ENCODE data around the gene ACSM3.
"Not testable (repeated sequence)": the region's sequence is repeated elsewhere in the genome, so short reads cannot be mapped to it uniquely, and the experiment has no call there.

Gene ACSM3

GRCh38 chr16:20762404-20763123 lies 1.2 kb upstream of the ACSM3 start:
- Histone ChIP-seq H3K23ac (ENCODE audit: low read depth, low read length, poor library complexity) (no peak overlapping the region), H3K36me3 (replicated peaks in 1 of 2; ENCODE audit: control insufficient read depth in 2 of 2, insufficient read depth in 2 of 2, low read length in 2 of 2) (no peaks in the 10 kb centered on the region), H3K9ac (ENCODE audit: low read depth, low read length, poor library complexity) (no peak overlapping the region), H3K27ac (replicated peaks; ENCODE audit: low read length) (no peak overlapping the region), H3K4me3 (ENCODE audit: low read length in 2 of 2) (no peak overlapping the region), H4K8ac (ENCODE audit: low read depth, low read length) (no peak overlapping the region), H4K91ac (ENCODE audit: low read depth, low read length, poor library complexity) (no peak overlapping the region), H2BK12ac (ENCODE audit: low read length) (no peak overlapping the region), H2AFZ (ENCODE audit: low read length) (no peak overlapping the region), H2BK120ac (ENCODE audit: low read depth, low read length) (no peak overlapping the region), H3K4ac (ENCODE audit: low read length) (no peak overlapping the region), H3K18ac (ENCODE audit: low read length) (no peak overlapping the region), H3K4me1 (ENCODE audit: control insufficient read depth in 2 of 2, insufficient read depth in 1 of 2, low read depth in 1 of 2, low read length in 2 of 2) (peaks cover 0 to 1% of the 10 kb centered on the region in 2 donors), H2BK5ac (ENCODE audit: low read length) (no peak overlapping the region), H3K27me3 (ENCODE audit: control insufficient read depth in 3 of 3, insufficient read depth in 3 of 3, low read depth in 1 of 3, low read length in 3 of 3) (no peaks in the 10 kb centered on the region), H3K79me1 (ENCODE audit: low read depth, low read length) (peaks cover 2% of the 10 kb centered on the region), H3K14ac (ENCODE audit: low read length) (no peak overlapping the region), H2BK15ac (ENCODE audit: low read length) (no peak overlapping the region), H3K4me2 (ENCODE audit: insufficient read depth, low read length, poor library complexity, severe bottlenecking) (no peak overlapping the region), H3K9me3 (replicated peaks in 1 of 2; ENCODE audit: control insufficient read depth in 2 of 2, insufficient read depth in 1 of 2, low read depth in 1 of 2, low read length in 2 of 2) (peaks cover 1 to 13% of the 10 kb centered on the region in 2 donors), H2AK5ac (ENCODE audit: low read depth, low read length) (no peak overlapping the region)
- WGBS, 2 donors (ENCODE audit: extremely low coverage in 2 of 2, insufficient read length in 2 of 2, insufficient replicate concordance in 1 of 2), result no CpG with 5 or more reads among the region's 3 CpGs
- no peak for DNase-seq (ENCODE audit: low spot score)

GRCh38 chr16:20764448-20764847 lies 634 bp downstream of the ACSM3 start:
- not testable (repeated sequence) for H3K4me1 ChIP-seq (ENCODE audit: control insufficient read depth in 2 of 2, insufficient read depth in 1 of 2, low read depth in 1 of 2, low read length in 2 of 2); H3K23ac ChIP-seq (ENCODE audit: low read depth, low read length, poor library complexity); H4K91ac ChIP-seq (ENCODE audit: low read depth, low read length, poor library complexity); H3K36me3 ChIP-seq (replicated peaks in 1 of 2; ENCODE audit: control insufficient read depth in 2 of 2, insufficient read depth in 2 of 2, low read length in 2 of 2); H3K79me1 ChIP-seq (ENCODE audit: low read depth, low read length); H2AK5ac ChIP-seq (ENCODE audit: low read depth, low read length); DNase-seq (ENCODE audit: low spot score); H4K8ac ChIP-seq (ENCODE audit: low read depth, low read length); H3K4me3 ChIP-seq (ENCODE audit: low read length in 2 of 2); H2BK15ac ChIP-seq (ENCODE audit: low read length); H3K9ac ChIP-seq (ENCODE audit: low read depth, low read length, poor library complexity); H3K14ac ChIP-seq (ENCODE audit: low read length); H2BK12ac ChIP-seq (ENCODE audit: low read length); H3K4me2 ChIP-seq (ENCODE audit: insufficient read depth, low read length, poor library complexity, severe bottlenecking); H2BK5ac ChIP-seq (ENCODE audit: low read length); H3K27ac ChIP-seq (replicated peaks; ENCODE audit: low read length); H3K4ac ChIP-seq (ENCODE audit: low read length); H3K18ac ChIP-seq (ENCODE audit: low read length); H3K27me3 ChIP-seq (ENCODE audit: control insufficient read depth in 3 of 3, insufficient read depth in 3 of 3, low read depth in 1 of 3, low read length in 3 of 3); H2BK120ac ChIP-seq (ENCODE audit: low read depth, low read length); H2AFZ ChIP-seq (ENCODE audit: low read length)
- no CpG with 5 or more reads among the region's 1 CpG for WGBS, 2 donors (ENCODE audit: extremely low coverage in 2 of 2, insufficient read length in 2 of 2, insufficient replicate concordance in 1 of 2)
- H3K9me3 ChIP-seq (replicated peaks in 1 of 2; ENCODE audit: control insufficient read depth in 2 of 2, insufficient read depth in 1 of 2, low read depth in 1 of 2, low read length in 2 of 2), result peaks cover 1 to 13% of the 10 kb centered on the region in 2 donors

GRCh38 chr16:20765732-20766131 lies 1.9 kb downstream of the ACSM3 start:
- Histone ChIP-seq H3K27me3 (ENCODE audit: control insufficient read depth in 3 of 3, insufficient read depth in 3 of 3, low read depth in 1 of 3, low read length in 3 of 3) (no peaks in the 10 kb centered on the region), H2AK5ac (ENCODE audit: low read depth, low read length) (no peak overlapping the region), H3K4me3 (ENCODE audit: low read length in 2 of 2) (no peak overlapping the region), H3K36me3 (replicated peaks in 1 of 2; ENCODE audit: control insufficient read depth in 2 of 2, insufficient read depth in 2 of 2, low read length in 2 of 2) (no peaks in the 10 kb centered on the region), H2BK12ac (ENCODE audit: low read length) (no peak overlapping the region), H3K4ac (ENCODE audit: low read length) (no peak overlapping the region), H3K9me3 (replicated peaks in 1 of 2; ENCODE audit: control insufficient read depth in 2 of 2, insufficient read depth in 1 of 2, low read depth in 1 of 2, low read length in 2 of 2) (peaks cover 1 to 13% of the 10 kb centered on the region in 2 donors), H3K9ac (ENCODE audit: low read depth, low read length, poor library complexity) (no peak overlapping the region), H2BK15ac (ENCODE audit: low read length) (no peak overlapping the region), H4K8ac (ENCODE audit: low read depth, low read length) (no peak overlapping the region), H3K27ac (replicated peaks; ENCODE audit: low read length) (no peak overlapping the region), H3K4me2 (ENCODE audit: insufficient read depth, low read length, poor library complexity, severe bottlenecking) (no peak overlapping the region), H2BK5ac (ENCODE audit: low read length) (no peak overlapping the region), H2AFZ (ENCODE audit: low read length) (no peak overlapping the region), H2BK120ac (ENCODE audit: low read depth, low read length) (no peak overlapping the region), H3K23ac (ENCODE audit: low read depth, low read length, poor library complexity) (no peak overlapping the region), H3K18ac (ENCODE audit: low read length) (no peak overlapping the region), H3K4me1 (ENCODE audit: control insufficient read depth in 2 of 2, insufficient read depth in 1 of 2, low read depth in 1 of 2, low read length in 2 of 2) (peaks cover 0 to 1% of the 10 kb centered on the region in 2 donors), H3K79me1 (ENCODE audit: low read depth, low read length) (peaks cover 2% of the 10 kb centered on the region), H4K91ac (ENCODE audit: low read depth, low read length, poor library complexity) (no peak overlapping the region), H3K14ac (ENCODE audit: low read length) (no peak overlapping the region)
- DNase-seq (ENCODE audit: low spot score), result no peak
- WGBS, 2 donors (ENCODE audit: extremely low coverage in 2 of 2, insufficient read length in 2 of 2, insufficient replicate concordance in 1 of 2), result no CpG with 5 or more reads among the region's 2 CpGs

GRCh38 chr16:20766294-20766693 lies 2.5 kb downstream of the ACSM3 start:
- DNase-seq (ENCODE audit: low spot score), result no peak
- Histone ChIP-seq H3K4me1 (ENCODE audit: control insufficient read depth in 2 of 2, insufficient read depth in 1 of 2, low read depth in 1 of 2, low read length in 2 of 2) (peaks cover 0 to 1% of the 10 kb centered on the region in 2 donors), H3K23ac (ENCODE audit: low read depth, low read length, poor library complexity) (no peak overlapping the region), H3K18ac (ENCODE audit: low read length) (no peak overlapping the region), H3K4ac (ENCODE audit: low read length) (no peak overlapping the region), H3K36me3 (replicated peaks in 1 of 2; ENCODE audit: control insufficient read depth in 2 of 2, insufficient read depth in 2 of 2, low read length in 2 of 2) (no peaks in the 10 kb centered on the region), H3K79me1 (ENCODE audit: low read depth, low read length) (peaks cover 2% of the 10 kb centered on the region), H3K4me3 (ENCODE audit: low read length in 2 of 2) (no peak overlapping the region), H2BK5ac (ENCODE audit: low read length) (no peak overlapping the region), H3K9me3 (replicated peaks in 1 of 2; ENCODE audit: control insufficient read depth in 2 of 2, insufficient read depth in 1 of 2, low read depth in 1 of 2, low read length in 2 of 2) (peaks cover 1 to 13% of the 10 kb centered on the region in 2 donors), H3K9ac (ENCODE audit: low read depth, low read length, poor library complexity) (no peak overlapping the region), H4K91ac (ENCODE audit: low read depth, low read length, poor library complexity) (no peak overlapping the region), H2BK12ac (ENCODE audit: low read length) (no peak overlapping the region), H2BK120ac (ENCODE audit: low read depth, low read length) (no peak overlapping the region), H3K27me3 (ENCODE audit: control insufficient read depth in 3 of 3, insufficient read depth in 3 of 3, low read depth in 1 of 3, low read length in 3 of 3) (no peaks in the 10 kb centered on the region), H2BK15ac (ENCODE audit: low read length) (no peak overlapping the region), H3K27ac (replicated peaks; ENCODE audit: low read length) (no peak overlapping the region), H3K14ac (ENCODE audit: low read length) (no peak overlapping the region), H4K8ac (ENCODE audit: low read depth, low read length) (no peak overlapping the region), H3K4me2 (ENCODE audit: insufficient read depth, low read length, poor library complexity, severe bottlenecking) (no peak overlapping the region), H2AFZ (ENCODE audit: low read length) (no peak overlapping the region), H2AK5ac (ENCODE audit: low read depth, low read length) (no peak overlapping the region)
- WGBS, 2 donors (ENCODE audit: extremely low coverage in 2 of 2, insufficient read length in 2 of 2, insufficient replicate concordance in 1 of 2), result no CpG with 5 or more reads among the region's 5 CpGs

Data from neuronal stem cell (in vitro differentiated cells).